Measurements from ENCODE around the gene CWC27.

Gene CWC27

GRCh38 chr5:64840958-64841357 lies 72.2 kb downstream of the CWC27 start:
- Histone ChIP-seq H3K4me3 (ENCODE audit: low read depth, low read length) (no peak overlapping the region), H3K36me3 (no peaks in the 10 kb centered on the region; the same call in 1 of the 2 replicates), H3K27me3 (ENCODE audit: insufficient read depth, low read depth, severe bottlenecking) (no peaks in the 10 kb centered on the region), H3K27ac (no peak overlapping the region), H3K9me3 (ENCODE audit: severe bottlenecking) (peaks cover 2% of the 10 kb centered on the region)
- no peak for DNase-seq
- no peak for TF ChIP-seq CTCF (IDR thresholded peaks at IDR 0.05; ENCODE audit: low read depth, low read length)

- H3K36me3 ChIP-seq: no peaks in the 10 kb centered on the region; the same call in 1 of the 2 replicates
- no peak overlapping the region for H3K4me3 ChIP-seq (ENCODE audit: low read depth, low read length)
- no peaks in the 10 kb centered on the region for H3K27me3 ChIP-seq (ENCODE audit: insufficient read depth, low read depth, severe bottlenecking)
- no peak for TF ChIP-seq CTCF (IDR thresholded peaks at IDR 0.05; ENCODE audit: low read depth, low read length)
- no peak overlapping the region for H3K27ac ChIP-seq
- H3K9me3 ChIP-seq (ENCODE audit: severe bottlenecking): no peaks in the 10 kb centered on the region
- no peak for DNase-seq
Measured at GRCh38 chr5:64853777-64854176, 85.0 kb downstream of the CWC27 start.

GRCh38 chr5:64854855-64855254 lies 86.1 kb downstream of the CWC27 start:
- H3K36me3 ChIP-seq: no peaks in the 10 kb centered on the region; the same call in 1 of the 2 replicates
- H3K27me3 ChIP-seq (ENCODE audit: insufficient read depth, low read depth, severe bottlenecking): no peaks in the 10 kb centered on the region
- TF ChIP-seq CTCF (IDR thresholded peaks at IDR 0.05; ENCODE audit: low read depth, low read length): no peak
- no peak overlapping the region for H3K4me3 ChIP-seq (ENCODE audit: low read depth, low read length)
- no peaks in the 10 kb centered on the region for H3K9me3 ChIP-seq (ENCODE audit: severe bottlenecking)
- H3K27ac ChIP-seq: no peak overlapping the region
- DNase-seq: no peak

- Histone ChIP-seq H3K27me3 (ENCODE audit: insufficient read depth, low read depth, severe bottlenecking) (no peaks in the 10 kb centered on the region), H3K27ac (no peak overlapping the region), H3K36me3 (no peaks in the 10 kb centered on the region), H3K4me3 (ENCODE audit: low read depth, low read length) (no peak overlapping the region), H3K9me3 (ENCODE audit: severe bottlenecking) (no peaks in the 10 kb centered on the region)
- TF ChIP-seq CTCF (IDR thresholded peaks at IDR 0.05; ENCODE audit: low read depth, low read length): no peak
- no peak for DNase-seq
Measured at GRCh38 chr5:64859881-64860280, 91.2 kb downstream of the CWC27 start.

GRCh38 chr5:64861281-64861680 lies 92.6 kb downstream of the CWC27 start:
- Histone ChIP-seq H3K4me3 (ENCODE audit: low read depth, low read length) (no peak overlapping the region), H3K36me3 (no peaks in the 10 kb centered on the region), H3K9me3 (ENCODE audit: severe bottlenecking) (no peaks in the 10 kb centered on the region), H3K27ac (no peak overlapping the region), H3K27me3 (ENCODE audit: insufficient read depth, low read depth, severe bottlenecking) (no peaks in the 10 kb centered on the region)
- DNase-seq: no peak
- TF ChIP-seq CTCF (IDR thresholded peaks at IDR 0.05; ENCODE audit: low read depth, low read length): no peak

- Histone ChIP-seq H3K9me3 (ENCODE audit: severe bottlenecking) (no peaks in the 10 kb centered on the region), H3K27me3 (ENCODE audit: insufficient read depth, low read depth, severe bottlenecking) (no peaks in the 10 kb centered on the region), H3K27ac (no peak overlapping the region), H3K4me3 (ENCODE audit: low read depth, low read length) (no peak overlapping the region), H3K36me3 (no peaks in the 10 kb centered on the region)
- no peak for TF ChIP-seq CTCF (IDR thresholded peaks at IDR 0.05; ENCODE audit: low read depth, low read length)
- DNase-seq: no peak
Measured at GRCh38 chr5:64864171-64864570, 95.4 kb downstream of the CWC27 start.
